ENCODE measurements around the gene FAM20C.
A peak's percentile ranks its signal among the peaks of the same experiment; 100 is the strongest.

Gene FAM20C

DNA sequence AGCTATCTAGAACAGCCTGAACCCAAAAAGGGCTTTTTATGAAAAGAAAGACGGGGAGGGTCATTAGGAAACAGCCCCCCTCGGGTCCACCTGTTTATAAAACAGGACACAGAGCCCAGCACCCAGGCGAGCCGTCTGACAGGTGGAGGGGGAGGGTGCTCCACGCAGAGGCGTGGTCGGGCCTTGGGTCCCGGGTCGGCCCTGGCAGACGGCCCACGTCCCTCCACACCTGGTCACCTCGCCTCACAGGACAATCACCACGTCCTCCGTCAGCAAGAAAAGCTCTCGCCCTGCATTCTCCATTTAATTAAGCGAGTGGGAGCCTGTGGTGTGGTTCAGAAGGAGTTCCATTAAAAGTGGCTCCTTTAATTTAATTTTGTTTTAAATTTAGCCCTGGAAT lies 55.3 kb downstream of the FAM20C start:
- DNase-seq: no peak

DNA sequence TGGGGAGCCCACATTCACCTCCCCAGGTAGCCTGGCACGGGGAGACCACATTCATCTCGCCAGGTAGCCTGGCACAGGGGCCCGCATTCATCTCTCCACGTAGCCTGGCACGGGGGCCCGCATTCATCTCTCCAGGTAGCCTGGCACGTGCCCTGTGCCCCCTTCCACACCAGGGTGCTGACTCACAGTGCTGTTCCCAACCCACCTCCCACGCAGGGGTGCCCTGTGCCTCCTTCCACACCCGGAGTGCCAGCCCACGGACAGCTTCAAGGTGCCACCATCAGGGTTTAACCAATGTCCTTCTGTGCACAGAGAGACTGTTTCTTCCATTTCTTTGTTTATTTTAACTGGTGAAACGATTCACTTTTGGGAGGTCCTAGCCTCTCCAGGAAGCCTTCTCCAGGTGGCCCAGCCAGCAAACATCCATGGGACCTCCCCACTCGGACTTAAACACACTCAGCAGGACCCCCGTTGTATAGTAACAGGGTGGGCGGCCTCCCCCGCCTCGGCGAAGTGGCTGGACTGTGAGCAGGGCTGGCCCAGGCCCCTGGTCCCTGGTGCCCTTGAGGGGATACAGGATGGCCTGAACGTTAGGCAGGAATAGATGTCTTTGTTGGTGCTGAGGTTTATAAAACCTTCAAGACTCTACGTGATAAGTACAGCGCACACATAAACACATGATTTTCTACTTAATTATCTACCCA lies 56.5 kb downstream of the FAM20C start:
- no peak for DNase-seq

GRCh38 chr7:249989-250388 lies 57.6 kb downstream of the FAM20C start:
- DNase-seq: peak; percentile 91

DNA sequence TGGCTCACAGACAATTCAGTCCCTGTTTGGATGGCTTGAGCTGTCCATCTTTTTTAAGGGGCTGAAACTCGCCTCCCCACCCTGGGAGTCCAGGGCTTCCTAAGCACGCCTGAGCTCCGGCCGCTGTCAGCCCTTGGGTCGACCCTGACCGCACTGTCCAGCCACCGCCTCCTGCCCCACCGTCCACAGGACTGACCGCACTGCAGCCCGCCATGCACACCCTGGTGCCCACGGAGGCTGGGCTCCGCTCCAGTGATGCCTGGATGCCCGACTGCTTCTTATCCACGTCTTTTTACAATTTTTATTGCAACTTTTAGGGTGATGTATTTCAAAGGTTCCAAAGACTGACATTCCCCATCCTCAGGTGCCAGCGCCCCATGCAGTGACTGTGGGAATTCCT lies 58.2 kb downstream of the FAM20C start:
- no peak for DNase-seq

DNA sequence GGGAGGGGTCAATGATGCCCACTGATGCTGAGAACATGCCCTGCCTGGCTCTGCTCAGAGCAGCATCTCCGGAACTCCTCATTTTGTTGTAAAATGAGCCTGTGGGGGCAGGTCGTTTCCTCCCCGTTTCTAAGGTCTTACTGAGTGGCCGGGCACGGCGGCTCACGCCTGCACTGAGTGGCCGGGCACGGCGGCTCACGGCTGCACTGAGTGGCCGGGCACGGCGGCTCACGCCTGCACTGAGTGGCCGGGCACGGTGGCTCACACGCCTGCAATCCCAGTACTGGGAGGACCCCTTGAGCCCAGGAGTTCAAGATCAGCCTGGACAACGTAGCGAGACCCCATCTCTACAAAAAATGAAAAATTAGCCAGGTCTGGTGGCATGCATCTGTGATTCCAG lies 58.6 kb downstream of the FAM20C start:
- no peak for DNase-seq

DNA sequence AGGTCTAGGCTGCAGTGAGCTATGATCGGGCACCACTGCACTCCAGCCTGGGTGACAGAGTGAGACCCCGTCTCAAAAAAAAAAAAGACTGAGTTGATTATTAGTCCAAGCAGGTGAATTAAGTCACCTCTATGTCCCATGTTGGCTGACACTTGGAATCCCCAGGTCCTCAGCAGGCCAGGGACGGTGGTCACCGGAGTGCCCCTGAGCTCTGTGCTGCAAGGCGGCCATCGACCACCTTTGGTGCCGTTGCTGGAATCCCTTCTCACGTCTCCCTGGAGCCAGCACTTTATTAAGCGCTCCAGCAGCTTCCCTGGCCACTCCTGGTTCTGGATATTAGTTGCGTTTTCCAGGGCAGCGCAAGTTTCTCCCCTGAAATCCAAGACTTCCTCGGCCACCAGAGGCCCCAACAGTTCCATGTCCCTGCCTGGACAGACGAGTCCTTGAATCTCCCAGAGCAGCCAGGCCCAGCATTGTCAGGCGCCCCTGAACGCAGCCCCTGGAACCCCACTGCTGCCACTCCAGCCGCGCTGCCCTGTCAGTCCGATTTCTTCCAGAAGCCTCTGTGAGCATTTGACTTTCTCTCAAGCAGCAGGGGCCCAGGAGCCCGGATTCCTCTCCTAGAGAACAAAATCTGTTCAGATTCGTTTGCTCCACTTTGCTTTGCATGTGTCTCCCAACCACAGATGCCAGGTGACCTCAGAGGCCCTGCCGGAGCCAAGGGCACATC lies 59.2 kb downstream of the FAM20C start:
- DNase-seq: no peak

GRCh38 chr7:252216-252965 lies 60.0 kb downstream of the FAM20C start:
- no peak for DNase-seq

DNA sequence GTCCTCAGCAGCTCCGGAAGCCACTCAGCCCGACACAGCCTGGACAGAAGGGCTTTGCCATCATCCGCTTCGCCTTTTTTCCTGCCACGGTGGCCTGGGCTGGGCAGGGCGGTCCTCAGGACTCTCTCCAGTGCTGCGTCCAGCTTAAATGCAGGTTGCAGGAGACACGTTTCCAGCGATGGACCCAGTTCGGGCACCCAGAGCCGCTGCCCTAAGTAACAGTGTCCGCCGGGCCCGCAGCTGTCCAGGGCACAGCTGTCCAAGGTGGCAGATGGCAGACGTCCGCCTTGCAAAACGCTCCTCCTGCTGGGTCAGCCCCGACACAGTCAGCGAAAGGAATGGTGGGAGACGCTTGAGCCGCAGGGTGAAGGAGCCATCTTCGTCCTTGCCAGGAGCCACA lies 60.6 kb downstream of the FAM20C start:
- DNase-seq: no peak

- peak; percentile 81 for DNase-seq
Observed at GRCh38 chr7:253581-254336, 61.4 kb downstream of the FAM20C start.

GRCh38 chr7:254337-255037 lies 62.1 kb downstream of the FAM20C start:
- DNase-seq: no peak

DNA sequence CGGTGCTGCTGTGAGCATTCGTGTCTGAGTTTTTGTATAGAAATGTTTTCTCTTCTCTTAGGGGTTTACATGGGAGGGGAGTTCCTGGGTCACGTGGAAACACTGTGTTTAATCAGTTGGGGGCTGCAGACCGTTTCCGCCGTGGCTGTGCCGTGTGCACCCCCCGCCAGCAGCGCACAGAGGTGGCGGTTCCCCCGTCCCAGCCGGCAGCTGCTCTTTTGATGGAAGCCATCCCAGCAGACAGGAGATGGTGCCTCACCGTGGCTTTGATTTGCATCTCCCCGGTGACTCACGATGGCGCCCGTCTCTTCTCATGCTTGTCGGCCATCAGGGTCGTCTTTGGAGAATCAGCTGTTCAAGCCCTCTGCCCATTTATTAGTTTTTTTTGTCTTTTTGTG lies 62.7 kb downstream of the FAM20C start:
- no peak for DNase-seq

GRCh38 chr7:255721-256361 lies 63.5 kb downstream of the FAM20C start:
- DNase-seq: no peak

DNA sequence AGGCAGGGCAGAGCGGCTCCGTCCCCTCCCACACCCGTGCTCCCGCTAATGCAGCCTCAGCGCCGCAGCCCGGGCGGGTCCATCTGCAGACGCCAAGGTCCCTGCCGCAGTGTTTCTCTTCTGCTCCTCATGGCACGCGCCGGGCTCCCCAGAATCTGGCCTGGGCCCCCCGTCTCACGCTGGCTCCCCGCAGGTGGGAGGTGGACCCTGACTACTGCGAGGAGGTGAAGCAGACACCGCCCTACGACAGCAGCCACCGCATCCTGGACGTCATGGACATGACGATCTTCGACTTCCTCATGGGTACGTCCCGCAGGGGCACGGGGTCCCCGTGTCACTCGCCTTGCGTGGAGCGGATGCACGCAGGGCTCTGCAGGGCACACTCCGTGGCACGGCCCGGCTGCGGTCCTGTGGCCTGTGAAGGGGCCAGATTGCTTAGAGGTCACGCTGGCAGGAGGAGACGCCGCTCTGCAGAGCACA lies 64.1 kb downstream of the FAM20C start:
- DNase-seq: no peak

GRCh38 chr7:256981-257646 lies 64.7 kb downstream of the FAM20C start:
- no peak for DNase-seq

GRCh38 chr7:257647-257992 lies 65.2 kb downstream of the FAM20C start:
- DNase-seq: no peak

DNA sequence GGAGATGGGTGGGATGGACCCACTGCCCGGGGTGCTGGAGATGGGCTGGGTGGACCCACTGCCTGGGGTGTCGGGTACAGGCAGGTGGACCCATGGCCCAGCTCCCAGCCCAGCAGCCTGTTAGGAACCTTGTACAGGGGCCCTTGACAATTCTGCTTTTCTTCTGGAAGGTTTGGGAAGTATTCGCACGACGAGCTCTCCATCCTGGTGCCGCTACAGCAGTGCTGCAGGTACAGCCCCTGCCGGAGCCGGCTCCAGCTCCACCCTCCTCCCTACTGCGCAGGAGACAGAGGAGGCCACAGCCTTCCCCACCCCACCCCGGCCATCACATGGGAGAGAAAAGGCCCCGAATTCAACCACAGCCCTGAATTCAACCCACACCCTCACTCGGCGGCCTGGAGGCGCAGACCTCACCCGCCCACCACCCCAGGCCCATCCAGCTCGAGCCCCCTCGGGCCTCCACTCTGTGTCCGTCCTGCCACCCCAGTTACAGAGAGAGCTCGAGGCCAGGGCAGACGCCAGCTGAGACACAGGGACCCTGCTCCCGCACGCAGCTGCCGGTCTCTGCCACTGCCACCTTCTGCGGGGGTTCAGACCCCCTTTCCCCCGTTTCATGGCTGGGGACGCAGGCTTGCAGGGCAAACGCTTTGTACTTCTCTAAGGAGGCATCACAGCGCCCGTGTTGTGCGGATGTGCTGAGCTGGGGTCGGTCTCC lies 66.3 kb downstream of the FAM20C start:
- no peak for DNase-seq

DNA sequence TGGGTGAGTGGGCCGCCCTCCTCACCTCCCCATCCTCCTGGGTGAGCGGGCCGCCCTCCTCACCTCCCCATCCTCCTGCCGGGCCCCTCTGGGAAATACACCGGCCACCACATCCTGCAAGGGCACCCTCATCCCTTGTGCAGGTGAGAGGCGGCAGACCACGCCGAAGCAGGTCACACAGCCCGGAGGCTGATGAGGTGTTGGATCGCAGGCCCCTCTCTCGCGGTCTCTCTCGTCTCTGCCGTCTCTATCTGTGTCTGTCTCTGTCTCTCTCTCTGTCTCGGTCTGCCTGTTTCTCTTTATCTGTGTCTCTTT lies 66.8 kb downstream of the FAM20C start:
- no peak for DNase-seq

GRCh38 chr7:259751-260405 lies 67.5 kb downstream of the FAM20C start:
- no peak for DNase-seq

- DNase-seq: no peak
Observed at GRCh38 chr7:260441-261281, 68.3 kb downstream of the FAM20C start.
